Gastrocnemius medialis (tissue), 4 donors: ENCODE results near the gene NAGK. TPM values are rescaled to one million over a fixed set of nuclear protein-coding genes. Genes with fewer than 3 reads are reported as not detected.

ENCODE experiments used
- ATAC-seq, 2 donors: fragments of 150-250 bp; one replicate each; pipeline ENCODE4 v1.9.1; 2016
- DNase-seq, 2 donors: peaks; one replicate each; pipeline ENCODE4 v3.0.0-alpha.2; 2019
- H3K27ac ChIP-seq, 4 donors: fragments of 200-600 bp; sonication (generic); 1 replicate in 1 of 4; 2 replicates in 3 of 4; pipeline ENCODE4 v1.5.1; 2016 to 2018; ENCODE audit warnings: mild to moderate bottlenecking in 2 of 4, moderate library complexity in 1 of 4
- H3K27me3 ChIP-seq, 3 donors: fragments of 200-600 bp; sonication (generic) in 2 of 3; 1 replicate in 1 of 3; 2 replicates in 2 of 3; pipeline versions ENCODE4 v1.5.1 to v1.6.0; 2016 to 2019; ENCODE audit warnings: mild to moderate bottlenecking in 1 of 3, moderate library complexity in 1 of 3
- H3K36me3 ChIP-seq, 2 donors: fragments of 200-600 bp; sonication (generic) in 1 of 2; one replicate each; pipeline ENCODE4 v1.5.1; 2017 to 2018
- H3K4me1 ChIP-seq, 2 donors: fragments of 200-600 bp; sonication (generic) in 1 of 2; one replicate each; pipeline ENCODE4 v1.5.1; 2016 to 2017; ENCODE audit warnings: mild to moderate bottlenecking in 2 of 2
- H3K4me3 ChIP-seq, 4 donors: fragments of 200-600 bp; sonication (generic) in 3 of 4; 1 replicate in 1 of 4; 2 replicates in 3 of 4; pipeline ENCODE4 v1.5.1; 2016 to 2019; ENCODE audit warnings: mild to moderate bottlenecking in 2 of 4
- H3K9me3 ChIP-seq, 3 donors: fragments of 200-600 bp; sonication (generic) in 2 of 3; 1 replicate in 1 of 3; 2 replicates in 2 of 3; pipeline ENCODE4 v1.5.1; 2016 to 2019
- POLR2A ChIP-seq, 2 donors: fragments of 450-650 bp; IDR thresholded peaks; one replicate each; pipeline ENCODE4 v1.6.1; 2017; ENCODE audit warnings: antibody characterized with exemption in 2 of 2, mild to moderate bottlenecking in 2 of 2, moderate library complexity in 2 of 2
- in situ Hi-C, 4 donors: fragments of 200-750 bp; cut with MboI; loops; one replicate each; pipeline versions ENCODE4 v1.15.0 to v1.8.0; 2017; ENCODE audit warnings: low sequenced_read_pairs in 4 of 4
- intact Hi-C: fragments of 100-400 bp; cut with DNase I; formaldehyde crosslinking; loops from one replicate; pipeline ENCODE4 v1.15.1; 2023; ENCODE audit warnings: low total_unique reads
- total RNA-seq, 4 donors: library from RNA; depleted of rRNA; stranded (reverse); fragments of >200 nt; gene quantifications; one replicate each; pipeline versions ENCODE4 v1.1.0 to v1.2.3, GENCODE V29; 2016
- TF ChIP-seq, protein P1 (sequence below), 5 experiments: fragments of 450-650 bp in 3 of 5; fragments of 200-600 bp in 2 of 5; sonication (generic) in 2 of 5; IDR thresholded peaks in 4 of 5; conservative IDR thresholded peaks in 1 of 5; 1 replicate in 4 of 5; 2 replicates in 1 of 5; pipeline ENCODE4 v1.5.1; 2016 to 2019; ENCODE audit warnings: antibody characterized with exemption in 5 of 5, mild to moderate bottlenecking in 3 of 5, moderate library complexity in 3 of 5

NAGK gene
- total RNA-seq, 4 donors from 2014 or later = 24.2 to 43.5 (median 41.2) TPM

DNA sequence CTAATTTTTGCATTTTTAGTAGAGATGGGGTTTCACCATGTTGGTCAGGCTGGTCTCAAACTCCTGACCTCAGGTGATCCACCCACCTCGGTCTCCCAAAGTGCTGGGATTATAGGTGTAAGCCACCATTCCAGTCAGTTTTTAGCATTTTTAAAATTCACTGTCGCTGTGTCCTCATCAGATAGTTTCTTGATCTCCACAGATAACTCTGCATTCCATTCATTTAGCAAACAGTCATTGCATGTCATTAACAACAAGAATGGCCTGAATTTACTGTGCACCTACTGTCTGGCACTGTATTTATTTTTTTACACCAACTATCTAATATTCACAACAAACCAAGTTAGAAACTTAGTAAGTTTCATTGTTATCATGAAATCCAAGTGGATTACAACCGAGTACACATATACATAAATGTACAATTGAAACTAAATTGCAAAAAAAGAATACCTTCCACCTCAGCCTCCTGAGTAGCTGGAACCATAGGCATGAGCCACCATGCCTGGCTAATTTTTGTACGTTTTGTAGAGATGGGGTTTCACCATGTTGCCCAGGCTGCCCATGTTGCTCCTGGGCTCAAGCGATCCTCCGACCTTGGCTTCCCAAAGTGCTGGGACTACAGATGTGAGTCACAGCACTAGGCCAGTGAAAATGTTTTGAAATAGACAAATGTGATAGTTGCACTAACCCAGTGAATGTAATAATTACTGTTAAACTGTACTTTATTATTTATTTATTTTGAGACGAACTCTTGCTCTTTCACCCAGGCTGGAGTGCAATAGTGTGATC, 57.3 kb downstream of the NAGK start:
- peaks cover 0 to 13% of the 10 kb centered on the region in 2 donors for H3K36me3 ChIP-seq
- H3K27ac ChIP-seq = no peak overlapping the region
- no peak overlapping the region for H3K4me3 ChIP-seq
- DNase-seq = no peak
- TF ChIP-seq POLR2A (IDR thresholded peaks at IDR 0.05) = no peak
- TF ChIP-seq, protein P1, sequence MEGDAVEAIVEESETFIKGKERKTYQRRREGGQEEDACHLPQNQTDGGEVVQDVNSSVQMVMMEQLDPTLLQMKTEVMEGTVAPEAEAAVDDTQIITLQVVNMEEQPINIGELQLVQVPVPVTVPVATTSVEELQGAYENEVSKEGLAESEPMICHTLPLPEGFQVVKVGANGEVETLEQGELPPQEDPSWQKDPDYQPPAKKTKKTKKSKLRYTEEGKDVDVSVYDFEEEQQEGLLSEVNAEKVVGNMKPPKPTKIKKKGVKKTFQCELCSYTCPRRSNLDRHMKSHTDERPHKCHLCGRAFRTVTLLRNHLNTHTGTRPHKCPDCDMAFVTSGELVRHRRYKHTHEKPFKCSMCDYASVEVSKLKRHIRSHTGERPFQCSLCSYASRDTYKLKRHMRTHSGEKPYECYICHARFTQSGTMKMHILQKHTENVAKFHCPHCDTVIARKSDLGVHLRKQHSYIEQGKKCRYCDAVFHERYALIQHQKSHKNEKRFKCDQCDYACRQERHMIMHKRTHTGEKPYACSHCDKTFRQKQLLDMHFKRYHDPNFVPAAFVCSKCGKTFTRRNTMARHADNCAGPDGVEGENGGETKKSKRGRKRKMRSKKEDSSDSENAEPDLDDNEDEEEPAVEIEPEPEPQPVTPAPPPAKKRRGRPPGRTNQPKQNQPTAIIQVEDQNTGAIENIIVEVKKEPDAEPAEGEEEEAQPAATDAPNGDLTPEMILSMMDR (IDR thresholded peaks at IDR 0.05 in 4 of 5, conservative IDR thresholded peaks at IDR 0.05 in 1 of 5) = no peak
- no peaks in the 10 kb centered on the region for H3K9me3 ChIP-seq
- H3K27me3 ChIP-seq = no peaks in the 10 kb centered on the region
- H3K4me1 ChIP-seq = peaks cover 18 to 22% of the 10 kb centered on the region in 2 donors
- in situ Hi-C loops (no loop called here), intact Hi-C loops (no loop called here)
- ATAC-seq = no peak

DNA sequence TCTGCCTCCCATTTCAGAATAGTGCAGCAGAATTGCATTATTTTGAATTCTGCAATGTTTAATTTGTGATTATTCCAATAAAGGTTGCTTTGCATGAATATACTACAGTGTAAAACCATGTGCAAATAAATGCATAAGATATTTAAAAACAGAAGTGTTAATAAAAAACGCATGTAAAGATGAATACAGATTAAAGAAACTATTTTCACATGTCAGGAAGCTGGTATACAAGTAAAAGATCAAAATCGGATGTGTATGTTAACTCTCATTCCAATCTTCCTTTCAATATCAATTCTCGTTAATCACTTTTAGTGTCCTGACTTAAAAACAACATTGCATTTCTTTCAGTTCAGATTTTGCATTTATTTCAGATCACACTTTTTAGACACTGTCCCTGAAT, 58.5 kb downstream of the NAGK start:
- peaks cover 26 to 32% of the 10 kb centered on the region in 2 donors for H3K4me1 ChIP-seq
- ATAC-seq (no peak), DNase-seq (no peak)
- in situ Hi-C loops (no loop called here), intact Hi-C loops (no loop called here)
- no peak overlapping the region for H3K4me3 ChIP-seq
- TF ChIP-seq, protein P1 (IDR thresholded peaks at IDR 0.05 in 4 of 5, conservative IDR thresholded peaks at IDR 0.05 in 1 of 5) = no peak
- TF ChIP-seq POLR2A (IDR thresholded peaks at IDR 0.05) = no peak
- H3K9me3 ChIP-seq = no peaks in the 10 kb centered on the region
- H3K27ac ChIP-seq = no peak overlapping the region
- no peaks in the 10 kb centered on the region for H3K27me3 ChIP-seq
- peaks cover 0 to 6% of the 10 kb centered on the region in 2 donors for H3K36me3 ChIP-seq

Other genes with a start within 250 kb of the NAGK start
- under 1 TPM in 1 of 4 donors, not detected in 3; 0.59 TPM for gene CLEC4F, start 248.0 kb upstream of the NAGK start, total RNA-seq
- gene CD207, start 232.8 kb upstream of the NAGK start, total RNA-seq = not detected
- gene VAX2, start 168.1 kb upstream of the NAGK start, total RNA-seq = 1 to 10 TPM in 1 of 4 donors, under 1 TPM in 2, not detected in 1; 0.53 to 3.5 (median 0.55) TPM
- gene ATP6V1B1, start 132.7 kb upstream of the NAGK start, total RNA-seq = 1 to 10 TPM in 1 of 4 donors, not detected in 3; 2.3 TPM
- 1 to 10 TPM in 1 of 4 donors, under 1 TPM in 1, not detected in 2; 0.44 to 2.0 TPM for gene ANKRD53, start 90.0 kb upstream of the NAGK start, total RNA-seq
- gene TEX261, start 73.8 kb upstream of the NAGK start, total RNA-seq = 10 to 100 TPM; 34.0 to 54.2 (median 38.7) TPM
- 10 to 100 TPM in 3 of 4 donors, 1 to 10 TPM in 1; 10.0 to 20.2 (median 13.1) TPM for gene MCEE, start 61.6 kb downstream of the NAGK start, total RNA-seq
- 10 to 100 TPM; 27.8 to 49.1 (median 32.8) TPM for gene MPHOSPH10, start 62.0 kb downstream of the NAGK start, total RNA-seq
- gene PAIP2B, start 158.5 kb downstream of the NAGK start, total RNA-seq = 10 to 100 TPM; 14.6 to 32.6 (median 15.9) TPM